Pancreas (tissue), 10 donors: Measurements from ENCODE around the gene NINL. TPM values are rescaled to one million over a fixed set of nuclear protein-coding genes. Genes with fewer than 3 reads are reported as not detected.

Experiments used
- ATAC-seq, 4 donors: fragments of 200-7000 bp; cut with Tn5 transposase; one replicate each; pipeline versions ENCODE4 v1.8.0 to v1.9.1; 2020; ENCODE audit warnings: mild to moderate bottlenecking in 4 of 4, moderate library complexity in 4 of 4
- DNase-seq, 6 donors: peaks; one replicate each; pipeline ENCODE4 v3.0.0-alpha.2; 2020
- FAIRE-seq: peaks from 2 replicates; lab custom pipeline; 2012; peaks lifted over from hg19 to GRCh38; lab: Jason Lieb, UNC
- H3K27ac ChIP-seq, 4 donors: fragments of 200-600 bp; sonication (generic); 1 replicate in 3 of 4; 2 replicates in 1 of 4; pipeline versions ENCODE4 v1.5.0 to v1.8.0; 2020
- H3K27me3 ChIP-seq, 4 donors: fragments of 200-600 bp; one replicate each; pipeline ENCODE4 v1.8.0; 2021
- H3K36me3 ChIP-seq, 3 donors: fragments of 200-600 bp; sonication (generic) in 1 of 3; one replicate each; pipeline versions ENCODE4 v1.5.0 to v1.8.0; 2020 to 2021
- H3K4me1 ChIP-seq, 3 donors: fragments of 200-600 bp; one replicate each; pipeline ENCODE4 v1.8.0; 2021
- H3K4me3 ChIP-seq, 4 donors: fragments of 200-600 bp; sonication (generic) in 2 of 4; one replicate each; pipeline versions ENCODE4 v1.5.0 to v1.8.0; 2020 to 2021
- H3K9me3 ChIP-seq, 4 donors: fragments of 200-600 bp; one replicate each; pipeline ENCODE4 v1.8.0; 2021
- CTCF ChIP-seq, 4 donors: fragments of 200-600 bp; sonication (generic) in 3 of 4; IDR thresholded peaks; one replicate each; pipeline versions ENCODE4 v1.5.0 to v1.8.0; 2021; ENCODE audit warnings: antibody characterized with exemption in 4 of 4
- WGBS, 2 donors: extraction: QIAGEN DNeasy Blood & Tissue Kit; methylation state at CpG; one replicate each; pipeline ENCODE4 v1.1.7; 2013; 5-methylcytosine and 5-hydroxymethylcytosine counted together
- intact Hi-C, 3 donors: fragments of 100-400 bp; cut with DNase I; formaldehyde crosslinking; loops; one replicate each; pipeline versions ENCODE4 v1.11.1 to v1.14.2; 2022
- polyA plus RNA-seq, 2 donors: library from polyadenylated mRNA; stranded (reverse); fragments of 200-250 nt; gene quantifications; one replicate each; pipeline ENCODE4 v1.2.3, GENCODE V29; 2013
- total RNA-seq, 6 donors: library from RNA; stranded (reverse); fragmentation: NEBNext Ultra II Directional in 4 of 6; extraction: Animal tissue kit (Norgen Biotek cat#: 25700) in 4 of 6; gene quantifications; one replicate each; pipeline versions ENCODE4 v1.2.1 to v1.2.4, GENCODE V29; 2021 to 2023
- donor health status: healthy with polysubstance abuse.
- donor health status: DM: no; HTN: no; CAD: no; lungs with moderate emphysema.
- donor health status: DM: no; HTN: no; CAD: no.
- donor health status: control.
- donor health status: control.
- donor health status: Bipolar disorder and iron deficiency.
- donor health status: DM: yes; HTN: yes; CAD: no.
- donor health status: DM: no; HTN: no; CAD: no.
- donor health status: DM: no; HTN: no; CAD: no.
- donor health status: DM: yes; HTN: yes; CAD: no.

NINL gene
- total and polyA plus RNA-seq, 8 donors: 5.1 to 19.4 (median 6.5) TPM

GRCh38 chr20:25622049-25622448 is 36.7 kb upstream of the NINL start:
- TF ChIP-seq CTCF (IDR thresholded peaks at IDR 0.05): no peak
- Histone ChIP-seq H3K9me3 (no peaks in the 10 kb centered on the region), H3K4me1 (peaks cover 0 to 8% (median 6%) of the 10 kb centered on the region in 3 donors), H3K27ac (no peak overlapping the region), H3K4me3 (no peak overlapping the region), H3K27me3 (no peaks in the 10 kb centered on the region), H3K36me3 (no peaks in the 10 kb centered on the region)
- FAIRE-seq (no peak), DNase-seq (no peak), ATAC-seq (no peak)
- WGBS, 2 donors: 90 to 94% methylated on average over 6 of the region's 6 CpGs
- intact Hi-C loops: no loop called here

GRCh38 chr20:25619514-25619913 is 34.2 kb upstream of the NINL start:
- DNase-seq: no peak
- FAIRE-seq: no peak
- no peak for ATAC-seq
- H3K27me3 ChIP-seq: no peaks in the 10 kb centered on the region
- intact Hi-C loops: no loop called here
- no peak for TF ChIP-seq CTCF (IDR thresholded peaks at IDR 0.05)
- peaks cover 0 to 8% (median 6%) of the 10 kb centered on the region in 3 donors for H3K4me1 ChIP-seq
- no peak overlapping the region for H3K27ac ChIP-seq
- no peaks in the 10 kb centered on the region for H3K36me3 ChIP-seq
- H3K4me3 ChIP-seq: no peak overlapping the region
- WGBS, 2 donors: 94% methylated on average over 3 of the region's 3 CpGs
- H3K9me3 ChIP-seq: no peaks in the 10 kb centered on the region

- no peak overlapping the region for H3K4me3 ChIP-seq
- intact Hi-C loops: no loop called here
- H3K4me1 ChIP-seq: no peaks in the 10 kb centered on the region
- ATAC-seq (no peak), FAIRE-seq (no peak), DNase-seq (no peak)
- H3K27ac ChIP-seq: no peak overlapping the region
- H3K27me3 ChIP-seq: no peaks in the 10 kb centered on the region
- H3K36me3 ChIP-seq: no peaks in the 10 kb centered on the region
- 83 to 87% methylated on average over 3 of the region's 3 CpGs for WGBS, 2 donors
- no peaks in the 10 kb centered on the region for H3K9me3 ChIP-seq
- TF ChIP-seq CTCF (IDR thresholded peaks at IDR 0.05): no peak
These were observed 23.4 kb upstream of the NINL start for GRCh38 chr20:25608774-25609173.

- WGBS, 2 donors: 31 to 41% methylated on average over 1 of the region's 1 CpG
- Histone ChIP-seq H3K4me1 (no peaks in the 10 kb centered on the region), H3K9me3 (no peaks in the 10 kb centered on the region), H3K36me3 (no peaks in the 10 kb centered on the region), H3K27ac (no peak overlapping the region), H3K27me3 (no peaks in the 10 kb centered on the region), H3K4me3 (no peak overlapping the region)
- ATAC-seq (no peak), DNase-seq (no peak), FAIRE-seq (no peak)
- intact Hi-C loops: no loop called here
- no peak for TF ChIP-seq CTCF (IDR thresholded peaks at IDR 0.05)
These were observed 20.9 kb upstream of the NINL start for GRCh38 chr20:25606094-25606695.

- FAIRE-seq (no peak), ATAC-seq (no peak), DNase-seq (no peak)
- Histone ChIP-seq H3K4me1 (no peaks in the 10 kb centered on the region), H3K27me3 (no peaks in the 10 kb centered on the region), H3K36me3 (no peaks in the 10 kb centered on the region), H3K9me3 (no peaks in the 10 kb centered on the region), H3K27ac (no peak overlapping the region), H3K4me3 (no peak overlapping the region)
- intact Hi-C loops: no loop called here
- 77 to 78% methylated on average over 7 of the region's 7 CpGs for WGBS, 2 donors
- TF ChIP-seq CTCF (IDR thresholded peaks at IDR 0.05): no peak
These were observed 19.8 kb upstream of the NINL start for GRCh38 chr20:25605148-25605547.
